HepG2 (cell line): ENCODE data around the gene ACTL7B. TPM values are rescaled to one million over a fixed set of nuclear protein-coding genes. Genes with fewer than 3 reads are reported as not detected.

ENCODE experiments used
- FOXP1 ChIP-seq, 2 experiments: fragments of 450-650 bp in 1 of 2; IDR thresholded peaks; 2 replicates each; pipeline ENCODE4 v1.6.1; 2017 to 2018; ENCODE audit warnings: antibody characterized with exemption in 1 of 2
- HMG20B ChIP-seq: conservative IDR thresholded peaks from 2 replicates; pipeline ENCODE4 v1.6.1; 2016; ENCODE audit warnings: missing genetic modification reagents, missing compliant biosample characterization
- KMT2B ChIP-seq: IDR thresholded peaks from 2 replicates; pipeline ENCODE4 v1.6.1; 2016; ENCODE audit warnings: missing genetic modification reagents, missing compliant biosample characterization
- RFXANK ChIP-seq: IDR thresholded peaks from 2 replicates; pipeline ENCODE4 v1.6.1; 2016
- THAP11 ChIP-seq: IDR thresholded peaks from 2 replicates; pipeline ENCODE4 v1.6.1; 2016; ENCODE audit warnings: missing biosample characterization, missing genetic modification reagents
- TSC22D2 ChIP-seq: sonication (generic); formaldehyde crosslinking; IDR thresholded peaks from 2 replicates; pipeline ENCODE4 v1.5.1; 2020; ENCODE audit warnings: missing genetic modification reagents, mild to moderate bottlenecking, borderline replicate concordance
- YEATS2 ChIP-seq: sonication (generic); formaldehyde crosslinking; IDR thresholded peaks from 2 replicates; pipeline ENCODE4 v1.4.0; 2020; ENCODE audit warnings: missing genetic modification reagents, borderline replicate concordance
- ZBTB44 ChIP-seq: sonication (generic); formaldehyde crosslinking; IDR thresholded peaks from 2 replicates; pipeline ENCODE4 v1.4.0; 2020; ENCODE audit warnings: missing genetic modification reagents
- ZMAT5 ChIP-seq: sonication (generic); formaldehyde crosslinking; IDR thresholded peaks from 2 replicates; pipeline ENCODE4 v1.5.0; 2020; ENCODE audit warnings: mild to moderate bottlenecking, low read depth, missing genetic modification reagents, borderline replicate concordance
- ZNF629 ChIP-seq: sonication (generic); formaldehyde crosslinking; conservative IDR thresholded peaks from 2 replicates; pipeline ENCODE4 v1.5.0; 2020; ENCODE audit warnings: missing genetic modification reagents
- ZNF674 ChIP-seq: sonication (generic); formaldehyde crosslinking; IDR thresholded peaks from 2 replicates; pipeline ENCODE4 v1.5.0; 2020; ENCODE audit warnings: low read depth, mild to moderate bottlenecking, missing genetic modification reagents
- ZNF713 ChIP-seq: sonication (generic); formaldehyde crosslinking; IDR thresholded peaks from 2 replicates; pipeline ENCODE4 v1.4.0; 2020; ENCODE audit warnings: mild to moderate bottlenecking, missing genetic modification reagents
- ZNF768 ChIP-seq: sonication (generic); formaldehyde crosslinking; IDR thresholded peaks from 2 replicates; pipeline ENCODE4 v1.4.0; 2020; ENCODE audit warnings: missing genetic modification reagents
- polyA plus RNA-seq, 8 experiments: library from polyadenylated mRNA; depleted of rRNA in 3 of 8; stranded (reverse) in 7 of 8; unstranded in 1 of 8; fragments of >200 nt; fragmentation: Illumina TruSeq in 4 of 8; extraction: Trizol in 4 of 8; gene quantifications; 2 replicates each; pipeline versions ENCODE4 v1.2.1 to v1.2.3, GENCODE V29; 2011 to 2016; ENCODE audit warnings: low read depth in 4 of 8, missing spikeins in 1 of 8, mixed read lengths in 1 of 8; ENCODE audit not compliant: insufficient read depth in 1 of 8
- total RNA-seq, 5 experiments: library from RNA; depleted of rRNA; stranded (reverse); fragments of >200 nt; fragmentation: Illumina TruSeq; extraction: Trizol; gene quantifications; 2 replicates each; pipeline ENCODE4 v1.2.3, GENCODE V29; 2016; ENCODE audit warnings: low read depth in 1 of 5
- TF ChIP-seq, protein P1 (sequence below): sonication (generic); formaldehyde crosslinking; IDR thresholded peaks from 2 replicates; pipeline ENCODE4 v1.4.0; 2020; ENCODE audit warnings: mild to moderate bottlenecking, missing genetic modification reagents
- TF ChIP-seq, protein P2 (sequence below): sonication (generic); formaldehyde crosslinking; IDR thresholded peaks from 2 replicates; pipeline ENCODE4 v1.5.0; 2020; ENCODE audit warnings: mild to moderate bottlenecking, missing genetic modification reagents
- TF ChIP-seq, protein P3 (sequence below): sonication (generic); formaldehyde crosslinking; conservative IDR thresholded peaks from 2 replicates; pipeline ENCODE4 v1.5.0; 2020; ENCODE audit warnings: missing genetic modification reagents
- TF ChIP-seq, protein P4 (sequence below): sonication (generic); formaldehyde crosslinking; IDR thresholded peaks from 2 replicates; pipeline ENCODE4 v1.8.1; 2023; ENCODE audit warnings: mild to moderate bottlenecking, inconsistent platforms, moderate library complexity, missing genetic modification reagents, borderline replicate concordance

The ACTL7B gene
- total and polyA plus RNA-seq, 2 of the 13 experiments (the other 11 are each of a cell fraction or from before 2014, with no cell fraction given) = 0.07 to 0.11 TPM

- TF ChIP-seq, protein P1, sequence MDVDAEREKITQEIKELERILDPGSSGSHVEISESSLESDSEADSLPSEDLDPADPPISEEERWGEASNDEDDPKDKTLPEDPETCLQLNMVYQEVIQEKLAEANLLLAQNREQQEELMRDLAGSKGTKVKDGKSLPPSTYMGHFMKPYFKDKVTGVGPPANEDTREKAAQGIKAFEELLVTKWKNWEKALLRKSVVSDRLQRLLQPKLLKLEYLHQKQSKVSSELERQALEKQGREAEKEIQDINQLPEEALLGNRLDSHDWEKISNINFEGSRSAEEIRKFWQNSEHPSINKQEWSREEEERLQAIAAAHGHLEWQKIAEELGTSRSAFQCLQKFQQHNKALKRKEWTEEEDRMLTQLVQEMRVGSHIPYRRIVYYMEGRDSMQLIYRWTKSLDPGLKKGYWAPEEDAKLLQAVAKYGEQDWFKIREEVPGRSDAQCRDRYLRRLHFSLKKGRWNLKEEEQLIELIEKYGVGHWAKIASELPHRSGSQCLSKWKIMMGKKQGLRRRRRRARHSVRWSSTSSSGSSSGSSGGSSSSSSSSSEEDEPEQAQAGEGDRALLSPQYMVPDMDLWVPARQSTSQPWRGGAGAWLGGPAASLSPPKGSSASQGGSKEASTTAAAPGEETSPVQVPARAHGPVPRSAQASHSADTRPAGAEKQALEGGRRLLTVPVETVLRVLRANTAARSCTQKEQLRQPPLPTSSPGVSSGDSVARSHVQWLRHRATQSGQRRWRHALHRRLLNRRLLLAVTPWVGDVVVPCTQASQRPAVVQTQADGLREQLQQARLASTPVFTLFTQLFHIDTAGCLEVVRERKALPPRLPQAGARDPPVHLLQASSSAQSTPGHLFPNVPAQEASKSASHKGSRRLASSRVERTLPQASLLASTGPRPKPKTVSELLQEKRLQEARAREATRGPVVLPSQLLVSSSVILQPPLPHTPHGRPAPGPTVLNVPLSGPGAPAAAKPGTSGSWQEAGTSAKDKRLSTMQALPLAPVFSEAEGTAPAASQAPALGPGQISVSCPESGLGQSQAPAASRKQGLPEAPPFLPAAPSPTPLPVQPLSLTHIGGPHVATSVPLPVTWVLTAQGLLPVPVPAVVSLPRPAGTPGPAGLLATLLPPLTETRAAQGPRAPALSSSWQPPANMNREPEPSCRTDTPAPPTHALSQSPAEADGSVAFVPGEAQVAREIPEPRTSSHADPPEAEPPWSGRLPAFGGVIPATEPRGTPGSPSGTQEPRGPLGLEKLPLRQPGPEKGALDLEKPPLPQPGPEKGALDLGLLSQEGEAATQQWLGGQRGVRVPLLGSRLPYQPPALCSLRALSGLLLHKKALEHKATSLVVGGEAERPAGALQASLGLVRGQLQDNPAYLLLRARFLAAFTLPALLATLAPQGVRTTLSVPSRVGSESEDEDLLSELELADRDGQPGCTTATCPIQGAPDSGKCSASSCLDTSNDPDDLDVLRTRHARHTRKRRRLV (CRISPR knock-in tag) = no peak
- no peak for TF ChIP-seq ZMAT5 (CRISPR knock-in tag)
- TF ChIP-seq, protein P2, sequence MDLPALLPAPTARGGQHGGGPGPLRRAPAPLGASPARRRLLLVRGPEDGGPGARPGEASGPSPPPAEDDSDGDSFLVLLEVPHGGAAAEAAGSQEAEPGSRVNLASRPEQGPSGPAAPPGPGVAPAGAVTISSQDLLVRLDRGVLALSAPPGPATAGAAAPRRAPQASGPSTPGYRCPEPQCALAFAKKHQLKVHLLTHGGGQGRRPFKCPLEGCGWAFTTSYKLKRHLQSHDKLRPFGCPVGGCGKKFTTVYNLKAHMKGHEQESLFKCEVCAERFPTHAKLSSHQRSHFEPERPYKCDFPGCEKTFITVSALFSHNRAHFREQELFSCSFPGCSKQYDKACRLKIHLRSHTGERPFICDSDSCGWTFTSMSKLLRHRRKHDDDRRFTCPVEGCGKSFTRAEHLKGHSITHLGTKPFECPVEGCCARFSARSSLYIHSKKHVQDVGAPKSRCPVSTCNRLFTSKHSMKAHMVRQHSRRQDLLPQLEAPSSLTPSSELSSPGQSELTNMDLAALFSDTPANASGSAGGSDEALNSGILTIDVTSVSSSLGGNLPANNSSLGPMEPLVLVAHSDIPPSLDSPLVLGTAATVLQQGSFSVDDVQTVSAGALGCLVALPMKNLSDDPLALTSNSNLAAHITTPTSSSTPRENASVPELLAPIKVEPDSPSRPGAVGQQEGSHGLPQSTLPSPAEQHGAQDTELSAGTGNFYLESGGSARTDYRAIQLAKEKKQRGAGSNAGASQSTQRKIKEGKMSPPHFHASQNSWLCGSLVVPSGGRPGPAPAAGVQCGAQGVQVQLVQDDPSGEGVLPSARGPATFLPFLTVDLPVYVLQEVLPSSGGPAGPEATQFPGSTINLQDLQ (CRISPR knock-in tag) = no peak
- TF ChIP-seq HMG20B (CRISPR knock-in tag) = peak; percentile 36; the same call in 1 of the 2 replicates
- TF ChIP-seq, protein P3, sequence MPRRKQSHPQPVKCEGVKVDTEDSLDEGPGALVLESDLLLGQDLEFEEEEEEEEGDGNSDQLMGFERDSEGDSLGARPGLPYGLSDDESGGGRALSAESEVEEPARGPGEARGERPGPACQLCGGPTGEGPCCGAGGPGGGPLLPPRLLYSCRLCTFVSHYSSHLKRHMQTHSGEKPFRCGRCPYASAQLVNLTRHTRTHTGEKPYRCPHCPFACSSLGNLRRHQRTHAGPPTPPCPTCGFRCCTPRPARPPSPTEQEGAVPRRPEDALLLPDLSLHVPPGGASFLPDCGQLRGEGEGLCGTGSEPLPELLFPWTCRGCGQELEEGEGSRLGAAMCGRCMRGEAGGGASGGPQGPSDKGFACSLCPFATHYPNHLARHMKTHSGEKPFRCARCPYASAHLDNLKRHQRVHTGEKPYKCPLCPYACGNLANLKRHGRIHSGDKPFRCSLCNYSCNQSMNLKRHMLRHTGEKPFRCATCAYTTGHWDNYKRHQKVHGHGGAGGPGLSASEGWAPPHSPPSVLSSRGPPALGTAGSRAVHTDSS (CRISPR knock-in tag) = no peak
- peak; percentile 66 for TF ChIP-seq THAP11 (CRISPR knock-in tag)
- TF ChIP-seq, protein P4, sequence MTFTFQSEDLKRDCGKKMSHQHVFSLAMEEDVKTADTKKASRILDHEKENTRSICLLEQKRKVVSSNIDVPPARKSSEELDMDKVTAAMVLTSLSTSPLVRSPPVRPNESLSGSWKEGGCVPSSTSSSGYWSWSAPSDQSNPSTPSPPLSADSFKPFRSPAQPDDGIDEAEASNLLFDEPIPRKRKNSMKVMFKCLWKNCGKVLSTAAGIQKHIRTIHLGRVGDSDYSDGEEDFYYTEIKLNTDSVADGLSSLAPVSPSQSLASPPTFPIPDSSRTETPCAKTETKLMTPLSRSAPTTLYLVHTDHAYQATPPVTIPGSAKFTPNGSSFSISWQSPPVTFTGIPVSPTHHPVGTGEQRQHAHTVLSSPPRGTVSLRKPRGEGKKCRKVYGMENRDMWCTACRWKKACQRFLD (CRISPR knock-in tag) = no peak
- TF ChIP-seq ZNF768 (CRISPR knock-in tag) = no peak
- TF ChIP-seq ZNF629 (CRISPR knock-in tag) = no peak; the same call in 1 of the 2 replicates
- TF ChIP-seq YEATS2 (CRISPR knock-in tag) = no peak
- no peak for TF ChIP-seq RFXANK (CRISPR knock-in tag)
- no peak for TF ChIP-seq ZNF674 (CRISPR knock-in tag)
- no peak for TF ChIP-seq FOXP1 (IDR thresholded peaks at IDR 0.05)
- peak; percentile 77 for TF ChIP-seq FOXP1 (CRISPR knock-in tag; IDR thresholded peaks at IDR 0.05)
- peak; percentile 76; the same call in 1 of the 2 replicates for TF ChIP-seq TSC22D2
- TF ChIP-seq KMT2B = no peak
- no peak for TF ChIP-seq ZNF713 (CRISPR knock-in tag)
- TF ChIP-seq ZBTB44 (CRISPR knock-in tag) = no peak
Observed at GRCh38 chr9:108869092-108869725, 13.4 kb upstream of the ACTL7B start (continued).
